Measurements from ENCODE around the gene LYPD5.

- TF ChIP-seq EP300 (IDR thresholded peaks at IDR 0.05) (no peak), POLR2A (IDR thresholded peaks at IDR 0.05; ENCODE audit: low read length) (no peak), MAX (IDR thresholded peaks at IDR 0.05) (no peak), CTCF (IDR thresholded peaks at IDR 0.05) (no peak), POLR2AphosphoS2 (conservative IDR thresholded peaks at IDR 0.05; ENCODE audit: low read length) (no peak), MAFK (IDR thresholded peaks at IDR 0.05; ENCODE audit: partially characterized antibody) (no peak), SMC3 (IDR thresholded peaks at IDR 0.05) (no peak), REST (IDR thresholded peaks at IDR 0.05) (no peak), KDM1A (IDR thresholded peaks at IDR 0.05; ENCODE audit: low read depth) (no peak), RARB (CRISPR knock-in tag; IDR thresholded peaks at IDR 0.05) (no peak), RCOR1 (IDR thresholded peaks at IDR 0.05; ENCODE audit: low read depth, low read length) (no peak)
Measured at GRCh38 chr19:43798026-43798545, 4.2 kb downstream of the LYPD5 start.
